Measurements from ENCODE around the gene CEBPA.

DNA sequence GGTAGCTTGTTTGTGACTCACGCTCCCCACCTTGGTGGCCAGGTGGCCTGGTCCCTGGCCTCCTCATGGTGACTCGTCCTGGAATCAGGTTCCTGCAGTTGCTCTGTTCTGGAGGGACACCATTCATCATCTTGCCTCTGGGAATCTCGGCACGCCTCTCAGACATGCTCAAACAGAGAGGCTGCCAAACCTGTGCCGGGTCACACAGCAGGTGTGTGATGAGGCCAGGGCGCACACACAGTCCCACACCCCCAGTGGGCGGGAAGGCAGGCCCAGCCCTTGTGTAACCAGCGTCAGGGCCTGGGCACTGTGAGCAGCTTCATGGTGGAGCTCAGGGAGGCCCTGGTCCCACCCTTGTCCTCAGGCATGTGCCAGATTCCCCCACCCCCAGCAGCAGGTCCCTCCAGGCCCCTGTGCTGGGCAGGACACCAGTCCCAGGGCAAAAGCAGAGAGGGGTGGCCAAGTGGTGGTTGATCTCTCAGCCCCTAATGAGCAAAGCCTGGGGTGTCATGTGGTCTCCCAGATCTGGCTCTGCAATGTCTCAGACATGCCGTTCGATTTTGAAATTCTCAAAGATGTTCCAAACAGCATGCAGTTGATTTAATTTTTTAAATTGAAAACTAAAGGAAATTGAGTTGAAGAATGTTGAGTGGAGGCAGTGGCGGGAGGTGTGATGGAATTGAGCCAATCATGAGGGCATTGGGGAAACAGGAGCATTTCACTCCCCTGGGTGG, 12.1 kb downstream of the CEBPA start:
- TF ChIP-seq, protein P1, sequence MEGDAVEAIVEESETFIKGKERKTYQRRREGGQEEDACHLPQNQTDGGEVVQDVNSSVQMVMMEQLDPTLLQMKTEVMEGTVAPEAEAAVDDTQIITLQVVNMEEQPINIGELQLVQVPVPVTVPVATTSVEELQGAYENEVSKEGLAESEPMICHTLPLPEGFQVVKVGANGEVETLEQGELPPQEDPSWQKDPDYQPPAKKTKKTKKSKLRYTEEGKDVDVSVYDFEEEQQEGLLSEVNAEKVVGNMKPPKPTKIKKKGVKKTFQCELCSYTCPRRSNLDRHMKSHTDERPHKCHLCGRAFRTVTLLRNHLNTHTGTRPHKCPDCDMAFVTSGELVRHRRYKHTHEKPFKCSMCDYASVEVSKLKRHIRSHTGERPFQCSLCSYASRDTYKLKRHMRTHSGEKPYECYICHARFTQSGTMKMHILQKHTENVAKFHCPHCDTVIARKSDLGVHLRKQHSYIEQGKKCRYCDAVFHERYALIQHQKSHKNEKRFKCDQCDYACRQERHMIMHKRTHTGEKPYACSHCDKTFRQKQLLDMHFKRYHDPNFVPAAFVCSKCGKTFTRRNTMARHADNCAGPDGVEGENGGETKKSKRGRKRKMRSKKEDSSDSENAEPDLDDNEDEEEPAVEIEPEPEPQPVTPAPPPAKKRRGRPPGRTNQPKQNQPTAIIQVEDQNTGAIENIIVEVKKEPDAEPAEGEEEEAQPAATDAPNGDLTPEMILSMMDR (conservative IDR thresholded peaks at IDR 0.05; ENCODE audit: low read depth in 2 of 2) = no peak
- TF ChIP-seq EZH2 (IDR thresholded peaks at IDR 0.05; ENCODE audit: low read depth, unreplicated experiment) (no peak), POLR2AphosphoS5 (IDR thresholded peaks at IDR 0.05; ENCODE audit: low read depth) (no peak), REST (IDR thresholded peaks at IDR 0.05; ENCODE audit: unreplicated experiment) (no peak), ZNF331 (CRISPR knock-in tag; IDR thresholded peaks at IDR 0.05; ENCODE audit: low read depth) (no peak), EZH2phosphoT487 (IDR thresholded peaks at IDR 0.05; ENCODE audit: unreplicated experiment) (no peak), JUNB (IDR thresholded peaks at IDR 0.05; ENCODE audit: unreplicated experiment) (no peak), CREB1 (CRISPR knock-in tag; IDR thresholded peaks at IDR 0.05; ENCODE audit: low read depth) (no peak)
- TF ChIP-seq, protein P2, sequence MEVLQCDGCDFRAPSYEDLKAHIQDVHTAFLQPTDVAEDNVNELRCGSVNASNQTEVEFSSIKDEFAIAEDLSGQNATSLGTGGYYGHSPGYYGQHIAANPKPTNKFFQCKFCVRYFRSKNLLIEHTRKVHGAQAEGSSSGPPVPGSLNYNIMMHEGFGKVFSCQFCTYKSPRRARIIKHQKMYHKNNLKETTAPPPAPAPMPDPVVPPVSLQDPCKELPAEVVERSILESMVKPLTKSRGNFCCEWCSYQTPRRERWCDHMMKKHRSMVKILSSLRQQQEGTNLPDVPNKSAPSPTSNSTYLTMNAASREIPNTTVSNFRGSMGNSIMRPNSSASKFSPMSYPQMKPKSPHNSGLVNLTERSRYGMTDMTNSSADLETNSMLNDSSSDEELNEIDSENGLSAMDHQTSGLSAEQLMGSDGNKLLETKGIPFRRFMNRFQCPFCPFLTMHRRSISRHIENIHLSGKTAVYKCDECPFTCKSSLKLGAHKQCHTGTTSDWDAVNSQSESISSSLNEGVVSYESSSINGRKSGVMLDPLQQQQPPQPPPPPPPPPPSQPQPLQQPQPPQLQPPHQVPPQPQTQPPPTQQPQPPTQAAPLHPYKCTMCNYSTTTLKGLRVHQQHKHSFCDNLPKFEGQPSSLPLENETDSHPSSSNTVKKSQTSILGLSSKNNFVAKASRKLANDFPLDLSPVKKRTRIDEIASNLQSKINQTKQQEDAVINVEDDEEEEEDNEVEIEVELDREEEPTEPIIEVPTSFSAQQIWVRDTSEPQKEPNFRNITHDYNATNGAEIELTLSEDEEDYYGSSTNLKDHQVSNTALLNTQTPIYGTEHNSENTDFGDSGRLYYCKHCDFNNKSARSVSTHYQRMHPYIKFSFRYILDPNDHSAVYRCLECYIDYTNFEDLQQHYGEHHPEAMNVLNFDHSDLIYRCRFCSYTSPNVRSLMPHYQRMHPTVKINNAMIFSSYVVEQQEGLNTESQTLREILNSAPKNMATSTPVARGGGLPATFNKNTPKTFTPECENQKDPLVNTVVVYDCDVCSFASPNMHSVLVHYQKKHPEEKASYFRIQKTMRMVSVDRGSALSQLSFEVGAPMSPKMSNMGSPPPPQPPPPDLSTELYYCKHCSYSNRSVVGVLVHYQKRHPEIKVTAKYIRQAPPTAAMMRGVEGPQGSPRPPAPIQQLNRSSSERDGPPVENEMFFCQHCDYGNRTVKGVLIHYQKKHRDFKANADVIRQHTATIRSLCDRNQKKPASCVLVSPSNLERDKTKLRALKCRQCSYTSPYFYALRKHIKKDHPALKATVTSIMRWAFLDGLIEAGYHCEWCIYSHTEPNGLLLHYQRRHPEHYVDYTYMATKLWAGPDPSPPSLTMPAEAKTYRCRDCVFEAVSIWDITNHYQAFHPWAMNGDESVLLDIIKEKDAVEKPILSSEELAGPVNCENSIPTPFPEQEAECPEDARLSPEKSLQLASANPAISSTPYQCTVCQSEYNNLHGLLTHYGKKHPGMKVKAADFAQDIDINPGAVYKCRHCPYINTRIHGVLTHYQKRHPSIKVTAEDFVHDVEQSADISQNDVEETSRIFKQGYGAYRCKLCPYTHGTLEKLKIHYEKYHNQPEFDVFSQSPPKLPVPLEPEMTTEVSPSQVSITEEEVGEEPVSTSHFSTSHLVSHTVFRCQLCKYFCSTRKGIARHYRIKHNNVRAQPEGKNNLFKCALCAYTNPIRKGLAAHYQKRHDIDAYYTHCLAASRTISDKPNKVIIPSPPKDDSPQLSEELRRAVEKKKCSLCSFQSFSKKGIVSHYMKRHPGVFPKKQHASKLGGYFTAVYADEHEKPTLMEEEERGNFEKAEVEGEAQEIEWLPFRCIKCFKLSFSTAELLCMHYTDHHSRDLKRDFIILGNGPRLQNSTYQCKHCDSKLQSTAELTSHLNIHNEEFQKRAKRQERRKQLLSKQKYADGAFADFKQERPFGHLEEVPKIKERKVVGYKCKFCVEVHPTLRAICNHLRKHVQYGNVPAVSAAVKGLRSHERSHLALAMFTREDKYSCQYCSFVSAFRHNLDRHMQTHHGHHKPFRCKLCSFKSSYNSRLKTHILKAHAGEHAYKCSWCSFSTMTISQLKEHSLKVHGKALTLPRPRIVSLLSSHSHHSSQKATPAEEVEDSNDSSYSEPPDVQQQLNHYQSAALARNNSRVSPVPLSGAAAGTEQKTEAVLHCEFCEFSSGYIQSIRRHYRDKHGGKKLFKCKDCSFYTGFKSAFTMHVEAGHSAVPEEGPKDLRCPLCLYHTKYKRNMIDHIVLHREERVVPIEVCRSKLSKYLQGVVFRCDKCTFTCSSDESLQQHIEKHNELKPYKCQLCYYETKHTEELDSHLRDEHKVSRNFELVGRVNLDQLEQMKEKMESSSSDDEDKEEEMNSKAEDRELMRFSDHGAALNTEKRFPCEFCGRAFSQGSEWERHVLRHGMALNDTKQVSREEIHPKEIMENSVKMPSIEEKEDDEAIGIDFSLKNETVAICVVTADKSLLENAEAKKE (CRISPR knock-in tag; IDR thresholded peaks at IDR 0.05) = no peak

Data from GM23338 (cell line).